GM12892 (cell line): ENCODE measurements around the gene BLMH.

ENCODE experiments used
- POLR2AphosphoS5 ChIP-seq: IDR thresholded peaks from 2 replicates; pipeline ENCODE4 v1.6.1; 2011; ENCODE audit warnings: low read depth, low read length, control low read depth
- TAF1 ChIP-seq: IDR thresholded peaks from 2 replicates; pipeline ENCODE4 v1.6.1; 2011; ENCODE audit warnings: low read depth, mild to moderate bottlenecking, control low read depth, low read length, borderline replicate concordance

GRCh38 chr17:30326809-30327208 is 35.1 kb upstream of the BLMH start:
- TF ChIP-seq POLR2AphosphoS5 (no peak), TAF1 (no peak)
